IMR-90 (cell line): ENCODE measurements around the gene MAP3K8. TPM values are rescaled to one million over a fixed set of nuclear protein-coding genes. Genes with fewer than 3 reads are reported as not detected.

ENCODE experiments used
- ATAC-seq: fragments of 200-7000 bp; cut with Tn5 transposase; 2 replicates; pipeline ENCODE4 v1.9.1; 2020; ENCODE audit warnings: low read depth, mild to moderate bottlenecking, moderate library complexity
- BruUV-seq: library from RNA; stranded (reverse); fragments of 400-500 nt; replicated peaks from 2 replicates; lab custom pipeline; 2021; lab: Mats Ljungman, UMichigan
- CTCF ChIA-PET: fragments of 300-600 bp; formaldehyde crosslinking; extraction: SDS; loops from one replicate; lab custom pipeline; 2021; ENCODE audit warnings: antibody characterized with exemption; lab: Yijun Ruan, JAX
- POLR2A ChIA-PET: fragments of 300-600 bp; sonication (Branson Sonifier 250); formaldehyde crosslinking; loops from one replicate; lab custom pipeline; 2022; ENCODE audit warnings: antibody characterized with exemption; ENCODE audit not compliant: unreplicated experiment; lab: Charles Lee
- DNase-seq: peaks from one replicate; pipeline ENCODE4 v3.0.0; 2013
- H2AFZ ChIP-seq: replicated peaks from 2 replicates; pipeline ENCODE3; 2013; ENCODE audit warnings: low read length, mild to moderate bottlenecking; ENCODE audit not compliant: poor library complexity
- H2AK5ac ChIP-seq: 2 replicates; pipeline ENCODE4 v1.6.1; 2013; ENCODE audit warnings: low read depth, low read length, inconsistent platforms
- H2AK9ac ChIP-seq: replicated peaks from 2 replicates; pipeline ENCODE3; 2013; ENCODE audit warnings: mild to moderate bottlenecking, low read depth, low read length, moderate library complexity; ENCODE audit not compliant: poor library complexity
- H2BK120ac ChIP-seq: 2 replicates; pipeline ENCODE4 v1.6.1; 2013; ENCODE audit warnings: low read depth, low read length, inconsistent platforms
- H2BK15ac ChIP-seq: 3 replicates; pipeline ENCODE4 v1.6.1; 2013; ENCODE audit warnings: low read depth, low read length, inconsistent platforms
- H2BK20ac ChIP-seq: 2 replicates; pipeline ENCODE4 v1.6.1; 2013; ENCODE audit warnings: low read depth, mild to moderate bottlenecking, inconsistent platforms, low read length, moderate library complexity
- H2BK5ac ChIP-seq: 2 replicates; pipeline ENCODE4 v1.6.1; 2013; ENCODE audit warnings: mild to moderate bottlenecking, low read depth, low read length, inconsistent platforms; ENCODE audit not compliant: poor library complexity, severe bottlenecking
- H3K14ac ChIP-seq: replicated peaks from 2 replicates; pipeline ENCODE4 v1.6.1; 2013; ENCODE audit warnings: low read depth, low read length, inconsistent platforms
- H3K18ac ChIP-seq: 2 replicates; pipeline ENCODE4 v1.6.1; 2013; ENCODE audit warnings: low read depth, low read length, control low read depth
- H3K23ac ChIP-seq: 2 replicates; pipeline ENCODE4 v1.6.1; 2013; ENCODE audit warnings: low read depth, low read length, inconsistent platforms
- H3K27ac ChIP-seq: 2 replicates; pipeline ENCODE4 v1.5.1; 2013; ENCODE audit warnings: mild to moderate bottlenecking, control low read depth, low read length; ENCODE audit not compliant: insufficient read depth
- H3K27me3 ChIP-seq: 2 replicates; pipeline ENCODE4 v1.6.1; 2013; ENCODE audit warnings: low read length; ENCODE audit not compliant: control insufficient read depth, insufficient read depth
- H3K36me3 ChIP-seq: 2 replicates; pipeline ENCODE4 v1.6.1; 2013; ENCODE audit warnings: low read length, mixed read lengths; ENCODE audit not compliant: control insufficient read depth, insufficient read depth
- H3K4ac ChIP-seq: 2 replicates; pipeline ENCODE4 v1.6.1; 2013; ENCODE audit warnings: low read depth, low read length, inconsistent platforms
- H3K4me1 ChIP-seq: 2 replicates; pipeline ENCODE4 v1.6.1; 2013; ENCODE audit warnings: low read length, mixed read lengths; ENCODE audit not compliant: control insufficient read depth, insufficient read depth
- H3K4me2 ChIP-seq: 2 replicates; pipeline ENCODE4 v1.6.1; 2013; ENCODE audit warnings: low read depth, mild to moderate bottlenecking, control low read depth, low read length, moderate library complexity
- H3K4me3 ChIP-seq: 2 replicates; pipeline ENCODE4 v1.5.1; 2013; ENCODE audit warnings: low read depth, mild to moderate bottlenecking, control low read depth, low read length, moderate library complexity; ENCODE audit not compliant: insufficient read depth
- H3K56ac ChIP-seq: 2 replicates; pipeline ENCODE4 v1.6.1; 2013; ENCODE audit warnings: low read length, inconsistent platforms; ENCODE audit not compliant: insufficient read depth; ENCODE audit errors: extremely low read depth
- H3K79me1 ChIP-seq, 2 experiments: 2 replicates each; pipeline ENCODE4 v1.6.1; 2013; ENCODE audit warnings: low read length in 2 of 2, inconsistent platforms in 1 of 2, low read depth in 1 of 2
- H3K9ac ChIP-seq: 2 replicates; pipeline ENCODE4 v1.6.1; 2013; ENCODE audit warnings: low read depth, low read length, control low read depth
- H3K9me1 ChIP-seq: 2 replicates; pipeline ENCODE4 v1.6.1; 2013; ENCODE audit warnings: low read length, inconsistent platforms; ENCODE audit not compliant: insufficient read depth
- H3K9me3 ChIP-seq: 2 replicates; pipeline ENCODE4 v1.6.1; 2013; ENCODE audit warnings: low read length; ENCODE audit not compliant: control insufficient read depth, insufficient read depth
- H4K20me1 ChIP-seq: 2 replicates; pipeline ENCODE4 v1.6.1; 2013; ENCODE audit warnings: low read length, inconsistent platforms; ENCODE audit not compliant: insufficient read depth
- H4K5ac ChIP-seq: 2 replicates; pipeline ENCODE4 v1.6.1; 2013; ENCODE audit warnings: mild to moderate bottlenecking, low read depth, low read length, control low read depth
- H4K8ac ChIP-seq, 2 experiments: 2 replicates each; pipeline ENCODE4 v1.6.1; 2013; ENCODE audit warnings: low read depth in 2 of 2, low read length in 2 of 2, control low read depth in 1 of 2, inconsistent platforms in 1 of 2
- H4K91ac ChIP-seq: 2 replicates; pipeline ENCODE4 v1.6.1; 2013; ENCODE audit warnings: low read depth, low read length, inconsistent platforms; ENCODE audit not compliant: insufficient read depth
- CHD1 ChIP-seq: IDR thresholded peaks from 2 replicates; pipeline ENCODE4 v1.6.1; 2012; ENCODE audit warnings: low read depth, low read length, improper control_type of control experiment
- MXI1 ChIP-seq: IDR thresholded peaks from 2 replicates; pipeline ENCODE4 v1.6.1; 2012; ENCODE audit warnings: low read depth, mild to moderate bottlenecking, low read length, moderate library complexity, borderline replicate concordance
- WGBS, 2 experiments: methylation state at CpG; one replicate each; pipeline versions ENCODE4 v1.1.5 to v1.1.7; 2013; ENCODE audit warnings: missing lambda C conversion rate in 2 of 2; ENCODE audit not compliant: insufficient read length in 1 of 2; ENCODE audit errors: extremely low coverage in 2 of 2; 5-methylcytosine and 5-hydroxymethylcytosine counted together
- dilution Hi-C: fragments of 300-500 bp; cut with HindIII; formaldehyde crosslinking; loops from one replicate; pipeline ENCODE4 v1.14.3; 2018; ENCODE audit warnings: low sequenced_read_pairs; ENCODE audit not compliant: unreplicated experiment
- in situ Hi-C: fragments of 300-500 bp; cut with MboI; formaldehyde crosslinking; loops from 3 replicates; pipeline ENCODE4 v1.14.3; 2019; ENCODE audit warnings: low sequenced_read_pairs, inconsistent platforms, mixed read lengths
- intact Hi-C: fragments of 100-400 bp; cut with micrococcal nuclease; formaldehyde crosslinking; loops from 2 replicates; pipeline ENCODE4 v1.10.0; 2022
- polyA plus RNA-seq, 3 experiments: library from polyadenylated mRNA; depleted of rRNA; stranded (reverse); fragments of >200 nt; gene quantifications; 2 replicates each; pipeline ENCODE4 v1.2.3, GENCODE V29; 2012; ENCODE audit warnings: low replicate concordance in 1 of 3
- total RNA-seq: library from RNA; depleted of rRNA; stranded (reverse); fragments of >200 nt; gene quantifications from 2 replicates; pipeline ENCODE4 v1.2.3, GENCODE V29; 2012
- TF ChIP-seq, protein P1 (sequence below): fragments of 150-350 bp; IDR thresholded peaks from 2 replicates; pipeline ENCODE4 v1.6.1; 2017; ENCODE audit warnings: mild to moderate bottlenecking, antibody characterized with exemption, low read length, low read depth
- TF ChIP-seq, protein P2 (sequence below): conservative IDR thresholded peaks from 2 replicates; pipeline ENCODE4 v1.5.1; 2012; ENCODE audit warnings: mild to moderate bottlenecking, low read depth, low read length, improper control_type of control experiment

MAP3K8 gene
- total and polyA plus RNA-seq, 2 of the 4 experiments (the other 2 are of a cell fraction), result 1.8 to 2.6 TPM

DNA sequence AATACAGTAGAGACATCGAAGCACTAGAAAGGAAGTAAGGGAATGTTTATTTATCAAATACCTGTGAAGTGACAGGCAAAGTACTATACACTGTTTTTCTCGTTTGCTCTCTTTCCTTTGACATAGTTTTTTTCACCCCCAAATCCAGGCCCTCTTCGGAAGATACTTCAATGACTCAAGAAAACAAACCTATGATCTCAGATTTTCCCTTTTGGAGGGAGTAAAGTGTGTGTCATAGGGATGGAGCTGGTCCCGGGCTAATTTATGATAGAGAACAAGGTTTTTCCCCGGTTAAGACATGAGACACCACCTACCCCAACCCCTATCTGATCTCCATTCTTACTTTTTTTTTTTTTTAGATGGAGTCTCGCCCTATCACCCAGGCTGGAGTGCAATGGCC lies 61.7 kb downstream of the MAP3K8 start:
- H3K9ac ChIP-seq, result no peak overlapping the region
- H3K79me1 ChIP-seq, result no peaks in the 10 kb centered on the region
- WGBS, 2 experiments, result no CpG with 5 or more reads among the region's 6 CpGs
- H3K4me3 ChIP-seq, result no peak overlapping the region
- dilution Hi-C loops, result no loop called here
- H3K4me1 ChIP-seq, result peaks cover 4% of the 10 kb centered on the region; the same call in 1 of the 2 replicates
- H3K23ac ChIP-seq, result no peak overlapping the region
- no peak overlapping the region for H3K4me2 ChIP-seq
- no peak overlapping the region for H3K14ac ChIP-seq
- H2AK5ac ChIP-seq, result no peak overlapping the region
- H4K5ac ChIP-seq, result no peak overlapping the region
- H4K8ac ChIP-seq, result no peak overlapping the region
- no peak overlapping the region for H2BK15ac ChIP-seq
- H3K36me3 ChIP-seq, result no peaks in the 10 kb centered on the region
- in situ Hi-C loops, result no loop called here
- H4K91ac ChIP-seq, result no peak overlapping the region
- TF ChIP-seq MXI1, result no peak
- no peak for TF ChIP-seq CHD1
- TF ChIP-seq, protein P1, sequence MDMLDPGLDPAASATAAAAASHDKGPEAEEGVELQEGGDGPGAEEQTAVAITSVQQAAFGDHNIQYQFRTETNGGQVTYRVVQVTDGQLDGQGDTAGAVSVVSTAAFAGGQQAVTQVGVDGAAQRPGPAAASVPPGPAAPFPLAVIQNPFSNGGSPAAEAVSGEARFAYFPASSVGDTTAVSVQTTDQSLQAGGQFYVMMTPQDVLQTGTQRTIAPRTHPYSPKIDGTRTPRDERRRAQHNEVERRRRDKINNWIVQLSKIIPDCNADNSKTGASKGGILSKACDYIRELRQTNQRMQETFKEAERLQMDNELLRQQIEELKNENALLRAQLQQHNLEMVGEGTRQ, result no peak
- TF ChIP-seq, protein P2, sequence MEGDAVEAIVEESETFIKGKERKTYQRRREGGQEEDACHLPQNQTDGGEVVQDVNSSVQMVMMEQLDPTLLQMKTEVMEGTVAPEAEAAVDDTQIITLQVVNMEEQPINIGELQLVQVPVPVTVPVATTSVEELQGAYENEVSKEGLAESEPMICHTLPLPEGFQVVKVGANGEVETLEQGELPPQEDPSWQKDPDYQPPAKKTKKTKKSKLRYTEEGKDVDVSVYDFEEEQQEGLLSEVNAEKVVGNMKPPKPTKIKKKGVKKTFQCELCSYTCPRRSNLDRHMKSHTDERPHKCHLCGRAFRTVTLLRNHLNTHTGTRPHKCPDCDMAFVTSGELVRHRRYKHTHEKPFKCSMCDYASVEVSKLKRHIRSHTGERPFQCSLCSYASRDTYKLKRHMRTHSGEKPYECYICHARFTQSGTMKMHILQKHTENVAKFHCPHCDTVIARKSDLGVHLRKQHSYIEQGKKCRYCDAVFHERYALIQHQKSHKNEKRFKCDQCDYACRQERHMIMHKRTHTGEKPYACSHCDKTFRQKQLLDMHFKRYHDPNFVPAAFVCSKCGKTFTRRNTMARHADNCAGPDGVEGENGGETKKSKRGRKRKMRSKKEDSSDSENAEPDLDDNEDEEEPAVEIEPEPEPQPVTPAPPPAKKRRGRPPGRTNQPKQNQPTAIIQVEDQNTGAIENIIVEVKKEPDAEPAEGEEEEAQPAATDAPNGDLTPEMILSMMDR, result no peak
- H2BK5ac ChIP-seq, result no peak overlapping the region
- H3K27me3 ChIP-seq, result peaks cover 5% of the 10 kb centered on the region; the same call in 1 of the 2 replicates
- no peak overlapping the region for H2AFZ ChIP-seq
- ChIA-PET POLR2A (no interaction called here), CTCF (no interaction called here)
- H3K18ac ChIP-seq, result no peak overlapping the region
- no peaks in the 10 kb centered on the region for H3K9me1 ChIP-seq
- no TSS peak for BruUV-seq
- no peak overlapping the region for H3K56ac ChIP-seq
- H3K9me3 ChIP-seq, result no peaks in the 10 kb centered on the region; the same call in 1 of the 2 replicates
- H3K4ac ChIP-seq, result no peak overlapping the region
- no peak overlapping the region for H2BK120ac ChIP-seq
- no peak overlapping the region for H2AK9ac ChIP-seq
- H4K20me1 ChIP-seq, result no peaks in the 10 kb centered on the region
- peak; percentile 47 for DNase-seq
- H2BK20ac ChIP-seq, result no peak overlapping the region
- no peak overlapping the region for H3K27ac ChIP-seq
- ATAC-seq, result peak; percentile 47; the same call in 1 of the 2 replicates
- intact Hi-C loops, result no loop called here
